ENCODE results near the gene ECE1.

DNA sequence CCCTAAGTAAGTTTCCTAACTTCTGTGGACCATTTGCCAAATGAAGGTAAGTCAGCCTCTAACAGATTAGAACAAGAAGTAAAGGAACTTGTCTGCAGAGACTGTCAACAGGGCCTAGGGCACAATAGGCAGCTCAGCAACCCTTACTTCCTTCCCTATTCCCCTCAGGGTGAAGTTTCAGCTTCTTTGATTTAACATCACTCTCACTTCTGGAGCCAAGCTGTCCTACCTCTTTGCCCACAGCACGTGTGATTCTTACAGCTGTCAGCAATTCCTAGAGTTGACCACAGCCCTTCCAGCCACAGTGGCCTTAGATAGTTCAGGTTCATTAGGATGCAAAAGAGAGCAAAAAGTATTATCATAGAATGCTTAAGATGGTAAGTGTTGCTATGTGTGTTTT is 106.0 kb downstream of the ECE1 start:
- no peak for TF ChIP-seq POLR2AphosphoS5 (IDR thresholded peaks at IDR 0.05; ENCODE audit: control insufficient read depth, insufficient read depth, low read depth, low read length)
- TF ChIP-seq YY1 (IDR thresholded peaks at IDR 0.05; ENCODE audit: borderline replicate concordance in 1 of 3, control insufficient read depth in 1 of 3, extremely low read depth in 1 of 3, insufficient read depth in 3 of 3, insufficient read length in 1 of 3, insufficient replicate concordance in 2 of 3, low read depth in 1 of 3, low read length in 2 of 3), result no peak
- no peak for TF ChIP-seq BRCA1 (IDR thresholded peaks at IDR 0.05)
- TF ChIP-seq BRCA1 (CRISPR knock-in tag; IDR thresholded peaks at IDR 0.05), result no peak
- no peak for TF ChIP-seq RNF2 (IDR thresholded peaks at IDR 0.05)
- no peak for TF ChIP-seq CREB1 (IDR thresholded peaks at IDR 0.05)
- no peak for TF ChIP-seq CREB1 (CRISPR knock-in tag; IDR thresholded peaks at IDR 0.05)
- no peak for TF ChIP-seq SIX5 (IDR thresholded peaks at IDR 0.05; ENCODE audit: borderline replicate concordance in 1 of 2, insufficient read depth in 1 of 2, low read depth in 1 of 2, low read length in 2 of 2)
- TF ChIP-seq TRIM28 (IDR thresholded peaks at IDR 0.05), result no peak
